ENCODE results near the gene BRWD1. TPM values are rescaled to one million over a fixed set of nuclear protein-coding genes. Genes with fewer than 3 reads are reported as not detected.

Gene BRWD1
- total RNA-seq, 2 experiments from 2014 or later, result 84.7 to 92.2 TPM

DNA sequence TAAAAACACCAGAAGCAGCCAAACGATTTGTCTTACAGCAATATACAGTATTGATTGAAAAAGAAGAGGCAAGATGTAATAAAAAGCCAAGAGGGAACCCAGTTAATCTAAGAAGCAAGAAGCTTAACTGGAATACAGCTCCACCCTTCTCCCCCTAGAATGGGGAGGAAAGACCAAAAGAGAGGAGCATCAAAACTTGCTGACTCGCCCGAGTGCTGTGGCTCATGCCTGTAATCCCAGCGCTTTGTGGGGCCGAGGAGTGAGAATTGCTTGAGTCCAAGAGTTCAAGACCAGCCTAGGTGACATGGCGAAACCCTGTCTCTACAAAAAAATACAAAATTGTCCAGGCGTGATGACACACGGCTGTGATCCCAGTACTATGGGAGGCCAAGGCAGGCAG is 32.2 kb downstream of the BRWD1 start:
- ChIA-PET CTCF (no interaction called here), POLR2A (no interaction called here)
- DNase-seq (no peak), ATAC-seq (ENCODE audit: poor library complexity) (no peak)
- Mint-ChIP-seq H3K4me3 (no peak overlapping the region), H3K36me3 (ENCODE audit: low read depth) (peaks cover 61% of the 10 kb centered on the region), H3K27ac (no peak overlapping the region), H3K9me3 (no peaks in the 10 kb centered on the region), H3K4me1 (ENCODE audit: low read depth) (peaks cover 13% of the 10 kb centered on the region), H3K27me3 (no peaks in the 10 kb centered on the region)
- Histone ChIP-seq H3K27ac (ENCODE audit: low read depth in 1 of 2, low read length in 2 of 2) (no peak overlapping the region), H3K4me3 (ENCODE audit: low read length) (no peak overlapping the region), H3K9me3 (ENCODE audit: control insufficient read depth in 1 of 2, insufficient read depth in 1 of 2, low read length in 2 of 2) (no peaks in the 10 kb centered on the region), H3K4me1 (ENCODE audit: insufficient read depth, low read length) (no peaks in the 10 kb centered on the region), H3K27me3 (ENCODE audit: control insufficient read depth in 1 of 2, insufficient read depth in 2 of 2, low read length in 2 of 2) (no peaks in the 10 kb centered on the region), H3K36me3 (ENCODE audit: insufficient read depth, low read length) (peaks cover 32% of the 10 kb centered on the region)
- intact Hi-C loops (cut with DNase I, micrococcal nuclease), result no loop called here
- TF ChIP-seq, protein P1, sequence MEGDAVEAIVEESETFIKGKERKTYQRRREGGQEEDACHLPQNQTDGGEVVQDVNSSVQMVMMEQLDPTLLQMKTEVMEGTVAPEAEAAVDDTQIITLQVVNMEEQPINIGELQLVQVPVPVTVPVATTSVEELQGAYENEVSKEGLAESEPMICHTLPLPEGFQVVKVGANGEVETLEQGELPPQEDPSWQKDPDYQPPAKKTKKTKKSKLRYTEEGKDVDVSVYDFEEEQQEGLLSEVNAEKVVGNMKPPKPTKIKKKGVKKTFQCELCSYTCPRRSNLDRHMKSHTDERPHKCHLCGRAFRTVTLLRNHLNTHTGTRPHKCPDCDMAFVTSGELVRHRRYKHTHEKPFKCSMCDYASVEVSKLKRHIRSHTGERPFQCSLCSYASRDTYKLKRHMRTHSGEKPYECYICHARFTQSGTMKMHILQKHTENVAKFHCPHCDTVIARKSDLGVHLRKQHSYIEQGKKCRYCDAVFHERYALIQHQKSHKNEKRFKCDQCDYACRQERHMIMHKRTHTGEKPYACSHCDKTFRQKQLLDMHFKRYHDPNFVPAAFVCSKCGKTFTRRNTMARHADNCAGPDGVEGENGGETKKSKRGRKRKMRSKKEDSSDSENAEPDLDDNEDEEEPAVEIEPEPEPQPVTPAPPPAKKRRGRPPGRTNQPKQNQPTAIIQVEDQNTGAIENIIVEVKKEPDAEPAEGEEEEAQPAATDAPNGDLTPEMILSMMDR (IDR thresholded peaks at IDR 0.05), result no peak

DNA sequence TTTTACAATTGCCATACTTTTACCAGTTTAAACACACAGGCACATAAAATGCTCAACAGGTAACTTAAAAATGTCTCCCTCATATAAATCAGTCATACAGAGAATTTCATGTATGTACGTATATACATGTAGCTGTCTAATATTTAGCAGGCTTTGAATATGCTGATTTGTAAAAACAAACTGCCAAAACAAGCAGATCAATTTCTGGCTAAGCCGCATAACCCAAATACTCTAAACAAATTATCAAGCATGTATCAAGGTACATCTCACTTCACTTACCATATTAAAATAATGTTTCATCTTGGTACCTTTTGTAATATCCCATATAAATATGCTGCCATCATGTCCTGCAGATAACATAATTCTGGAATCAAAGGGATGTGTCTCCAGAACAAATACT is 43.8 kb downstream of the BRWD1 start:
- ChIA-PET CTCF (no interaction called here), POLR2A (no interaction called here)
- Histone ChIP-seq H3K27me3 (ENCODE audit: control insufficient read depth in 1 of 2, insufficient read depth in 2 of 2, low read length in 2 of 2) (no peaks in the 10 kb centered on the region), H3K9me3 (ENCODE audit: control insufficient read depth in 1 of 2, insufficient read depth in 1 of 2, low read length in 2 of 2) (no peaks in the 10 kb centered on the region), H3K4me3 (ENCODE audit: low read length) (no peak overlapping the region), H3K4me1 (ENCODE audit: insufficient read depth, low read length) (no peaks in the 10 kb centered on the region), H3K27ac (ENCODE audit: low read depth in 1 of 2, low read length in 2 of 2) (no peak overlapping the region), H3K36me3 (ENCODE audit: insufficient read depth, low read length) (peaks cover 55% of the 10 kb centered on the region)
- H3K4me1 Mint-ChIP-seq (ENCODE audit: low read depth), result no peaks in the 10 kb centered on the region
- H3K36me3 Mint-ChIP-seq (ENCODE audit: low read depth), result peaks cover 90% of the 10 kb centered on the region
- DNase-seq (no peak), ATAC-seq (ENCODE audit: poor library complexity) (no peak)
- H3K4me3 Mint-ChIP-seq, result no peak overlapping the region
- no peaks in the 10 kb centered on the region for H3K27me3 Mint-ChIP-seq
- TF ChIP-seq, protein P1 (IDR thresholded peaks at IDR 0.05), result no peak
- H3K9me3 Mint-ChIP-seq, result no peaks in the 10 kb centered on the region
- no peak overlapping the region for H3K27ac Mint-ChIP-seq
- intact Hi-C loops (cut with DNase I, micrococcal nuclease), result no loop called here

DNA sequence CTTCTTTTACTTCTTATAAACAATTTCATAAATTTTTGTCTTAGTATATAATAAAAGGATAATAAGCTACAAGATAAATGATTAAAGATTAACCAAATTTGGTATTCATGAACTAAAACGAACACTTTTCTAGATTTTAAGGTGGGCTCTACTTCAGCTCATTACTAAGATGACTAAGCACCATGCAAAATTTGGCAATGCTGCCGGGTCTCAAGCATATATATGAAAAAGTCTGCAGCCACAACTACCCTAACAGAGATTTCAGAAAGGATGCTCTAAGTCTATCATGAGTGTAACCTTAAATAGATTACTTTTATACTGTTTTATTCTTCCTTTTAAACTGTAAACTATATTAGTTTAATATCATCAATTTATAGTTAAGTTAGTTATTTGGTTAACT is 47.8 kb downstream of the BRWD1 start:
- ATAC-seq (ENCODE audit: poor library complexity) (no peak), DNase-seq (no peak)
- intact Hi-C loops (cut with DNase I, micrococcal nuclease), result no loop called here
- POLR2A ChIA-PET, result no interaction called here
- H3K4me1 Mint-ChIP-seq (ENCODE audit: low read depth), result peaks cover 11% of the 10 kb centered on the region
- H3K27ac Mint-ChIP-seq, result no peak overlapping the region
- Histone ChIP-seq H3K9me3 (ENCODE audit: control insufficient read depth in 1 of 2, insufficient read depth in 1 of 2, low read length in 2 of 2) (no peaks in the 10 kb centered on the region), H3K4me1 (ENCODE audit: insufficient read depth, low read length) (no peaks in the 10 kb centered on the region), H3K27ac (ENCODE audit: low read depth in 1 of 2, low read length in 2 of 2) (no peak overlapping the region), H3K4me3 (ENCODE audit: low read length) (no peak overlapping the region), H3K27me3 (ENCODE audit: control insufficient read depth in 1 of 2, insufficient read depth in 2 of 2, low read length in 2 of 2) (no peaks in the 10 kb centered on the region), H3K36me3 (ENCODE audit: insufficient read depth, low read length) (peaks cover 62% of the 10 kb centered on the region)
- H3K36me3 Mint-ChIP-seq (ENCODE audit: low read depth), result peaks cover 97% of the 10 kb centered on the region
- no peaks in the 10 kb centered on the region for H3K27me3 Mint-ChIP-seq
- H3K4me3 Mint-ChIP-seq, result no peak overlapping the region
- no peaks in the 10 kb centered on the region for H3K9me3 Mint-ChIP-seq
- CTCF ChIA-PET, result no interaction called here
- TF ChIP-seq, protein P1 (IDR thresholded peaks at IDR 0.05), result no peak

Data from CD4-positive, alpha-beta T cell (primary cell).